GM18858 (cell line): ENCODE data around the gene SRM.
"Not testable (repeated sequence)": the region's sequence is repeated elsewhere in the genome, so short reads cannot be mapped to it uniquely, and the experiment has no call there.

Experiments used
- ATAC-seq: cut with Tn5 transposase; IDR thresholded peaks from one replicate; pipeline ENCODE4 v1.9.1; 2021; ENCODE audit not compliant: unreplicated experiment

Gene SRM

GRCh38 chr1:11059968-11060830, at the start of gene SRM:
Gene SRM (minus strand): TSS chr1:11060018. CDS start chr1:11059943, 75 bp downstream.
- peak; percentile 86 for ATAC-seq

GRCh38 chr1:11109047-11109760, 49.4 kb upstream of the SRM start:
- no peak for ATAC-seq

- ATAC-seq, result no peak
Observed at GRCh38 chr1:11107599-11107998, 47.8 kb upstream of the SRM start.

GRCh38 chr1:11105586-11105985, 45.8 kb upstream of the SRM start:
- no peak for ATAC-seq

- no peak for ATAC-seq
Observed at GRCh38 chr1:11101347-11101746, 41.5 kb upstream of the SRM start.

- not testable (repeated sequence) for ATAC-seq
Observed at GRCh38 chr1:11100806-11101205, 41.0 kb upstream of the SRM start.

- no peak for ATAC-seq
Observed at GRCh38 chr1:11100149-11100493, 40.3 kb upstream of the SRM start.

GRCh38 chr1:11099310-11100148, 39.7 kb upstream of the SRM start, which contains the start of gene EXOSC10:
Gene EXOSC10 (minus strand): TSS chr1:11099869. CDS start chr1:11099831, 38 bp downstream.
- no peak for ATAC-seq

- ATAC-seq, result no peak
Observed at GRCh38 chr1:11098931-11099309, 39.1 kb upstream of the SRM start.

GRCh38 chr1:11083784-11084183, 24.0 kb upstream of the SRM start:
- not testable (repeated sequence) for ATAC-seq

- ATAC-seq, result no peak
Observed at GRCh38 chr1:11080931-11081330, 21.1 kb upstream of the SRM start.

- ATAC-seq, result no peak
Observed at GRCh38 chr1:11078631-11079030, 18.8 kb upstream of the SRM start.

GRCh38 chr1:11073398-11073797, 13.6 kb upstream of the SRM start:
- ATAC-seq, result not testable (repeated sequence)

- ATAC-seq, result no peak
Observed at GRCh38 chr1:11072216-11072917, 12.5 kb upstream of the SRM start.

GRCh38 chr1:11071463-11072215, 11.8 kb upstream of the SRM start:
- no peak for ATAC-seq

- ATAC-seq, result no peak
Observed at GRCh38 chr1:11070876-11071275, 11.1 kb upstream of the SRM start.

GRCh38 chr1:11068600-11069473, 9.0 kb upstream of the SRM start:
- ATAC-seq, result no peak

GRCh38 chr1:11067716-11068599, 8.1 kb upstream of the SRM start:
- ATAC-seq, result no peak
